Activated naive CD8-positive, alpha-beta T cell treated with anti-CD3 and anti-CD28 coated beads, Interleukin-2, amount 50 U/mL, for 16 hours (primary cell): ENCODE results near the gene SLAMF7.
"Not testable (repeated sequence)": the region's sequence is repeated elsewhere in the genome, so short reads cannot be mapped to it uniquely, and the experiment has no call there.

ENCODE experiments used
- DNase-seq: peaks from one replicate; pipeline ENCODE4 v3.0.0-alpha.2; 2020; ENCODE audit warnings: low read depth, low spot score

SLAMF7 gene

DNA sequence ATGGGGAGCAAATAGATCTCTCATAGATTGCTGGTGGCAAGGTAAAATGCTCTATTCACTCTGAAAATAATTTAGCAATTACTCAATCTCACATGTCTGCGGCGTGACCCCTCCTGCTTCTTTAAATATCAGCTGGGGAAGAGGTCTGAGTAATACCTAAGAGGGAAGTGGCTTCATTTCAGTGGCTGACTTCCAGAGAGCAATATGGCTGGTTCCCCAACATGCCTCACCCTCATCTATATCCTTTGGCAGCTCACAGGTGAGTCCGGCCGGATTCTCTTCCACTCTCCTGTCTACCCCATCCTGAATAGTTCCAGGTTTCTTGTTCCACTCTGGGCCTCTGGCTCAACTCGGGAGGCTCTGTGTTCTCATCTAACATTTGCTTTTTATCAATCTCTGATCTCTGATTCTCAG lies at the start of gene SLAMF7:
SLAMF7 (plus strand) TSS at position 150 of the 414 bp plus-strand sequence; CDS start at position 205, 55 bp downstream.
- no peak for DNase-seq

GRCh38 chr1:160692390-160692789 lies 46.7 kb upstream of the SLAMF7 start:
- DNase-seq, result not testable (repeated sequence)

DNA sequence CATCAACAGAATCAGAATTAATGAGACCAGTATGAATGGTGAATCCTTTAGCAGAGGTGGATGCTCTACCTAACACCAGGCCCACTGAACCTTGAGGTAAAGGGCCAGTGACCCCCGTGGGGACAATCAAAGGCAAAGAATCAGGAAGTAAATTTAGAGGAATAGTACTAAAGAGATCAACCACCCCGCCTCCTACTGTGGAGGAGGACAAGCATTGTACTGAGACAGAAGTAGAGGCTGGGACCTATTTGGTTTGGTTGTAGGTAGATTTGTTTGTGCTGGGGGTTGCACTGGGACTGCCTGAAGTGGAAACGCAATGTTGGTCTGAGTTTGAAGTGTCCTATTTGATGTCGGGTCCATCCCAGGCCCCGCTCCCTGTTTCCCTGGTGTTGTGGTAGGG lies 36.9 kb upstream of the SLAMF7 start:
- DNase-seq, result no peak

GRCh38 chr1:160704250-160704649 lies 34.8 kb upstream of the SLAMF7 start:
- DNase-seq, result no peak

DNA sequence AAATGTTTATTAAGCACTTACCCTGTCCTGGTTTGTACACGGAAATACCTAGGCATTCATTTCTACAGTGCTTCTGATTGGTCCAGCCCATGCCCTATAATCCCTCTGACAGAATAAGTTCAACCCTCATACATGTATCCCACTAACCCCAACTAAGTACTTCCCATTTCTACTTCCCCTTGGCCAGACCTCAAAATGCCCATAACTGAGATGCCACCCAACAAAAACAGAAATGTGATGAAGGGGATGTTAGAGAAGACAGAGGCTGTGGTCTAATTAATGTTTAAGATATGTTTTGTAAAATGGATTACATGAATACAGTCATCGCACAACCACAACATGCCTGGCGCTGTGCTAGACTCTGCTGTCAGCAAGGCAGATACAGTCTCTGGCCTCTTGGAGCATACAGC lies 33.8 kb upstream of the SLAMF7 start:
- not testable (repeated sequence) for DNase-seq

DNA sequence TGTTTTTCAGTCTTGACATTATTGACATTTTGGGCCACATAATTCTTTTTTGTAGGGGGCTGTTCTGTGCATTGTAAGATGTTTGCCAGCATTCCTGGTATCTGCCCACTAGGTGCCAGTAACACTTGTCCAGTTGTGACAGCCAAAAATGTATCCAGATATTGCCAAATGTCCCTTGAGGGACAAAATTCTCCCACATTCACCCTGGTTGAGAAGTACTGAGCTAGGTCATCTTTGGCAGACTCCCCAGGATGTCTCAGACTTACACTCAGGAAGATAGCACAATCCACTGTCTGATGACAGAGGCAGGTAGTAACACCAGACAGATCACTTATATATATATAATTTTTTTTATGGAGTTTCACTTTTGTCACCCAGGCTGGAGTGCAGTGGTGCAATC lies 33.3 kb upstream of the SLAMF7 start:
- no peak for DNase-seq

DNA sequence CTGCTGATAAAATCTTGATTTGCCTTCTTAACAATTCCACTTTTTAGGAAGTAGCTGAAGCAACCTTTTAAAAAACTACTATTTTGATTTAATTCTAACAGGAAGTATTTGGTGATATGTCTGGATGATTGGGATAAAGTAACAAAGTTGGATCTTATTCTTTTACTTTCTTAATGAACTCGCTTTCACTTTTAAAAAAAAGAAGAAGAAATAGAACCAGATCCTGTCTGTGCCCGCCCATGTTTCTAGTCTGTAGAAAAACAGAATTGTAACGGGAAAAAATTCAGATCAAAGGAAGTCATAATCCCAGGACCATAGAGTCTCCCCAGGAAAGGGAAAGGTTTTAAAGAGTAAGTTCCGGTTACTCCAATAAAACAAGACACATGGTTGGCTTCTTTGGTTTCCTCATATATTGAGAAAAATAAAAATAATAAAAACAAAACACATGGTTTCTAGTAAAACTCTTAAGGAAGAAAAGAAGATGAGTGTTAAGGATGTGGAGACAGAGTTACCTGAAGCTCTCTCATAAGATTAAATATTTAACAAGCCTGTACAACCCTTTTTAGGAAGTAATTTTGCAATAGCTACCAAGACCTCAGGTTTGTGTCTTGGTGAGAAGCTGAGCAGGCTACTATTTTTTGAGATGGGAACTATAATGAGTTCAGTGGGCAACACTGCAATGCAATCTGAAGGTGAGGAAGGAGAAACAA lies 32.4 kb upstream of the SLAMF7 start:
- no peak for DNase-seq

DNA sequence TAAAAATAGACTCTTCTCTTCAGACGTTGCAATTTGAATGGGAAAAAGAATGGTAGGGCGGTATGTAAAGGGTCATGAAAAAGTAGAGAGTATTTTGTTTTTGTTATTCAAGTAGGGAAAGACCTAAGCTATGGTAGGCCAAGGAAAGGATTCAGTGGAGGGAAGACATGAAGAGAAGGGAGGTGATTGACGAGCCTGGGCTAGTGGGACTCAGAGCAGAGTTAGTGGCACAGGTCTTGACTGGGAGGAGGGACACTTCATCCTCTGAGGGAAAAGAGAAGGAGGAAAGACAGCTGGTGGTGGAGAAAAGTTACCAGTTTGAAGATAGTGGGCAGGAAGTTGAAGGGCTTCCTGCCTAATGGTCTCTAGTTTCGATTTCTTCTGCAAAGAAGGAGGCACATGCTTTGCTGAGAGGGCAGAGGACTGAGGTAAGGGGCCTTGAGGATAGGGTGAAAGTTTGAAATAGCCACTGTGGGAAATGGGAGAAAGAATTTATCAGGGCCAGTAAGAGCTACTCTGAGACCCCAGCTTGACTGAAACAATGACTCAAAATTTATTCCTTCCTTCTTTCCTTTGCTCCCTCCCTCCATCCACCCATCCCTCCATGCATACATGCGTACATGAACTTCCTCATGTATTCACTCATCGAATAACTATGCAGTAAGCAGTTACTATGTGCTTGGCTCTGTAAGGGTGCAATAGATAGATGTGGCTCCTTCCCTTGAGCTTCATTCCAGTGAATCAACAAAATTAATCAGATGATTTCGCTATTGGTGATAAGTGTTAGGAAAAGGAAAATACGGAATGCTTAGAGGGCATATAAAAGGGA lies 31.6 kb upstream of the SLAMF7 start:
- DNase-seq, result no peak

DNA sequence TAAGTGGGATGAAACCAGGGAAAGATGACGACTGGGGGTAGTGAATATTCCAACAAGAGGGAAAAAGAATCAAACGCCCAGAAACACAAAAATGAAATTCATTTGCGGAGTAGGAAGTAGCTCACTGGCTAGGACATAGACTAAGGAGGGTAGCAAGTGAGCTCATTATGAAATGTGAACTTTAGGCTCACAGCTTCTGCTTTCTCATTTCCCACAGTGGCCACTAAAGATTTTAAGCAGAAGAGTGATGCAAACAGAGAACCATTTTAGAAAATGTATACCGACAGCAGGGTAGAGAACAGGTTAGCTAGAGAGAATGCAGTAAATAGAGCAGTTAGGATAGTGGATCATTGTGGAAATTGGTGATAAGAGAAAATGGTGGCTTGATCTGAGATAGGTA lies 30.9 kb upstream of the SLAMF7 start:
- no peak for DNase-seq

GRCh38 chr1:160708801-160709200 lies 30.2 kb upstream of the SLAMF7 start:
- DNase-seq, result no peak

GRCh38 chr1:160709715-160710114 lies 29.3 kb upstream of the SLAMF7 start:
- DNase-seq, result no peak

- no peak for DNase-seq
These were observed 28.4 kb upstream of the SLAMF7 start for GRCh38 chr1:160710517-160711252.

GRCh38 chr1:160711276-160711601 lies 27.8 kb upstream of the SLAMF7 start:
- DNase-seq, result no peak

DNA sequence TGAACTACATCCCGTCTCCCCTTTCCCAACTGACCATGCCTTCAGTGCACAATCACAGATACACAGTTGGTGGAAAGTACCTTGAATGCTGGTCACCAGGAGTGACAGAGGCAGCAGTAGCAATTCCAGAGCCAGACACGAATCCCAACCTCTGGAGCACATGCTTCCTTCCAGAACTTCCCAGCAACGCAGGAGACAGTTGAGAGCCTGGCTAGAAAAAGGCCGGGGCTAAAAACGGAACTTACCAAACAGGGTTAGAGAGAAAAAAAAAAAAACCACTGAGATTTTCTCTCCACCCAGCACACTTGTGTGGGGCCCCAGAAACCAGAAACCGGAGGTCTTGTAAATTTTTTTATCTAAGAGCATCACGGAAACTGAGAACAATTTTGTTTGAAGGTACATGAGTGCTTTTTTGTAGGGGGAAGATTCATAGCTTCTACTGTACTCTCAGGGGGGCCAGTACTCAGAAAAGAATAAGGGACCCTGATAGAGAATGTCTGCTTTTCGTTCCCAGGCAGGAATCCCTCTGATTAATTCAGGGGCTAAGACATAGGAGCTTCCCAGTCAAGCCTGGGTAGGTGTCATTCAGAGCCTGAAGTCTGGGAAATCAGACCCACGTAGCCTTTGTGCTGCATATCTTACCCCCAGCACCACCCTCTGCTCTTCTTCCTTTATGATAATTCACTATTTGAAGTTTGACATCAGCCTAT lies 27.3 kb upstream of the SLAMF7 start, which contains the start of gene CD48:
CD48 (minus strand) TSS at position 221 of the 710 bp plus-strand sequence; CDS start at position 162, 59 bp downstream.
- DNase-seq, result no peak

GRCh38 chr1:160712525-160713080 lies 26.4 kb upstream of the SLAMF7 start:
- not testable (repeated sequence) for DNase-seq

GRCh38 chr1:160713161-160713560 lies 25.9 kb upstream of the SLAMF7 start:
- no peak for DNase-seq

- not testable (repeated sequence) for DNase-seq
These were observed 24.9 kb upstream of the SLAMF7 start for GRCh38 chr1:160714034-160714648.

GRCh38 chr1:160716013-160716412 lies 23.0 kb upstream of the SLAMF7 start:
- no peak for DNase-seq

- no peak for DNase-seq
These were observed 21.7 kb upstream of the SLAMF7 start for GRCh38 chr1:160717306-160717705.

- DNase-seq, result no peak
These were observed 20.8 kb upstream of the SLAMF7 start for GRCh38 chr1:160718210-160718609.
